ENCODE measurements around the gene FAM180A.
"Not testable (repeated sequence)": the region's sequence is repeated elsewhere in the genome, so short reads cannot be mapped to it uniquely, and the experiment has no call there.

Gene FAM180A

DNA sequence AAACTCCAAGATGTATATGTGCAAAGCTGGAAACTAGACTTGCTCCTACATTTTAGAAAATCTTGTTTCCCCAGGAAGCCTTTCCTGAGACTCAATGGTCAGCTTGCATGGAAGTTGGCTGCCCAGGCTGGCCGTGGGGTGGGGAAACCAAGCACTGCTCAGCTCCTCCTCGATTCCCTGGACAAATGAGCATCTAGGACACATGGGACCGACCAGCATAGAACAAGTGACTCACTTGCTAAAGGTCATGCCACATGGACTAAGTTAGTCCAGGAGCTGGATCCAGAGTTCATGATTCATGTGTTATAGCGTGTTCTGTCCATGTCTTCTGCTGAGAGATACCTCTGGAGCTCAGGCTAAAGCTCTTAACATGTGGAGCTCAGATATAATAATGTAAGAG, 6.2 kb downstream of the FAM180A start:
- DNase-seq (ENCODE audit: low read depth in 2 of 3, low spot score in 2 of 3) = no peak

DNA sequence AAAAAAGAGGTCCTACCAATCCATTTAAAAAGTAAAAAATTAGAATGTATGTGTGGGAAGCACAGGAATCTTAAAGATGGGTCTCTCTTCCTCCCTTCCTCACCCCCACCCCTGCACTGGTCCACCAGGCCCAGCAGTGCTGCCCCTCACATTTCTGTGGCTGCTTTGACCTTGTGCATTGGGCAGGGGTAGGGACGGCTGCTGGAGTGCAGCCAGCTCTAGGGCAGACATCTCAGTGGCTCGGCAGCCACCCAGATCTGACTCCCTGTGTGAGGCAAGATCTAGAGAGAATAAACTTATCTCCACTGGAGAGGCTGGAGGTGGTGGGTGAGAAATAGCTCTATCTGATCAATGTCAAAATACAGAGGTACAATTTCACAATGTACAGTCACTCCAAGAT, 6.7 kb downstream of the FAM180A start:
- no peak for DNase-seq (ENCODE audit: low read depth in 2 of 3, low spot score in 2 of 3)

DNA sequence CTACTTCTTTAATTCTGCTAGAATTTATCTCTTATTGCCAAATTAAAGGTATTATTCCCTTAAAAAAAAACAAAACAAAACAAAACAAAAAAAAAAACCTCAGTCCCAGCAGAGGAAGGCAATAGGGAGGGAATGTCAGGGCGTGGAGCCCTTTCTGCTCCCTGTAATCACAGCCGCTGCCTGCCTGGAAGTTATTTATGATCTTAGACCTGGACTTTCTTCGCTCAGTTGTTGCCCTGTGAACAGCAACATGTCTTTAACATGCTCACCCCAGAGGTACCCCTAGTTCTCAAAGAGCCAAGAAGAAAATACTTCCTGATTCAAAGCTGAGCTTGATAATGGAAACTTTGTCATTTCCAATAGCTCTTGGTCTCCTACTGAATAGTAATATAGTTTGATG, 7.7 kb downstream of the FAM180A start:
- DNase-seq (ENCODE audit: low read depth in 2 of 3, low spot score in 2 of 3) = no peak

DNA sequence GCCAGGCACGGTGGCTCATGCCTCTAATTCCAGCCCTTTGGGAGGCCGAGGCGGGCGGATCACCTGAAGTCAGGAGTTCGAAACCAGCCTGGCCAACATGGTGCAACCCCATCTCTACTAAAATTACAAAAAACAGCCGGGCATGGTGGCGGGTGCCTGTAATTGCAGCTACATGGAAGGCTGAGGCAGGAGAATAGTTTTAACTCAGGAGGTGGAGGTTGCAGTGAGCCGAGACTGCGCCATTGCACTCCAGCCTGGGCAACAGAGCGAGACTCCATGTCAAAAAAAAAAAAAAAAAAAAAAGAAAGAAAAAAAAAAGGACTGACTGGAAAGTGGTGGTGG, 11.3 kb downstream of the FAM180A start:
- not testable (repeated sequence) for DNase-seq (ENCODE audit: low read depth in 2 of 3, low spot score in 2 of 3)

DNA sequence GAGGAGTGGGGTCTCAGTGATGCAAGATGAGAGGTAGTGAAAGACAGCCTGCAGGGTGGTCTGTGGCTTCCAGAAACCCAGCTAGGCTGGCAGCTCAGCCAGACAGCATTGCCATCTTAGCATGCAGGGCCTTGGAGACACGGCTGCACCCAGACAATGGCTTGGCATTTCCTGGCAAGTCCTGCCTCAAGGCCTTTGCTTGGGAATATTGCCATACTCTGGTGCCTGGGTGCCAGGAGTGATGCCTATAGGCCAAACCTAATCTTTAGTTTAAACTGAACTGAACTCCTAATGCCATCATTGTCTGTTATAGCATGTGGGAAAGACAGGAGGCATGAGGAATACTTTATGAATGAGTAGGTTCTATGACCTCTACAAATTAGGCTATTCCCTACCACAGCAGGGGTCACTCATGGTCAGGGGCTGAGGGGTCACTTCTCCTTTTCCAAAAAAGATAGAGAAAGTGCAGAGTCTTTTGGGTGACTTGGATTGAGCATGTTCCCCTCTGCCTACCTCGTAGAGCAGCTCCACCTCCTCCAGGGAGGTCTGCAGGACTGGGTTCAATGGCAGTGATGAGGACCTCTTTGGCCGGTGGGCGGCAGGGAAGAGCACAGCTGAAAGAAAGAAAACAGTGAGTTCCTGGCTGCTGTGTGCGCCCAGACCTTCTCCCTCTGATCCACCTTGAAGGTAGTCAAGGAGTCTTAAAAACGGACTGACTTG, 11.9 kb downstream of the FAM180A start:
- DNase-seq (ENCODE audit: low read depth in 2 of 3, low spot score in 2 of 3) = no peak

DNA sequence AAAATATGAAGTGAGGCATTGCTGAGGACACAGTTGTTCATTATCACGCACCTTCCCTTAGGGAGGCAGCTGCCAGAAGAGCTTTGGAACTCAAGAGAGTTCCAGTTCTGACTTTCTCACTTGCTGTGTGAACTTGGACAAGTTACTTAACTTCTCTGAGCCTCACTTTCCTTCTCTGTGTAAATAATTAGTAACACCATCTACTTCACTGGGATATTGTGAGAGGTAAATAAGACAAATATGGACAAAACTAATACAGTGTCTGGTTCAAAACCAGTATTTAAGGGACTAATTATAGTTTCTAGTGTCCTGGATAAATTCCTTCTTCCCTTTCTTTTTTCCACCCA, 14.3 kb downstream of the FAM180A start:
- no peak for DNase-seq (ENCODE audit: low read depth in 2 of 3, low spot score in 2 of 3)

DNA sequence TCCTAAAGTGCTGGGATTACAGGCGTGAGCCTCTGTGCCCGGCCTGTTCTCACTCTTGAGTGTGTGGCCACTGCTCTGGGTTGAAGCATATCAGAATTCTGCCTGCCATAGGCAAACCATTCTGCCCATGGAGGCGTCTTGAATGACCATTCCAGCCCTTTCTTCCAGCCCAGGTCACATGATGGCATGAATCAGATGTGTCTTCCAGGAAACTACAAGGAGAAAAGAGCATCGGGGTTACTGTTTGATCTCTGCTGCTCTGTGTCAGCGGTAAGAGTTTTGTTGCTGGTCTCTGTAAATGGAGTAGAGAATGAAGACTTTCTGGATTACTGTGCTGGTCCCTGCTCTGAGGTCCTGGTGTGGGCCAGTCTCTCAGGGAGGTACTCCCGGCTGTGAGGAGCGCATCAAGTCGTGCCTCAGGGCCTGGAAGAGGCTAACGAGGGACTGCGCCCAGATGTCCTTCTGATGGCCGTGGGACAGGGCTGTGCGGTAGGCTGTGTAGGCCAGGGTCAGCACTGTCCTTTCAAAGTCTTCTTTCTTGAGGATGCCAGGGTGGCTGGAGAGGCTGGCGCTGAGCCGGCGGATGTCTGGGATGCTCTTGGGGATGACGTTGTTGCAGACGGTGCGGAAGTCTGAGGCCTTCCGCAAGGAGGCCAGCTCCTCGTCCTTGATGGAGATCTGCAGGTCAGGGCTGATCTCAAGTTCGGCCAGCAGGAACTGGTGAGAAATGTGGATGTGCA, 14.8 kb downstream of the FAM180A start:
- no peak for DNase-seq (ENCODE audit: low read depth in 2 of 3, low spot score in 2 of 3)

DNA sequence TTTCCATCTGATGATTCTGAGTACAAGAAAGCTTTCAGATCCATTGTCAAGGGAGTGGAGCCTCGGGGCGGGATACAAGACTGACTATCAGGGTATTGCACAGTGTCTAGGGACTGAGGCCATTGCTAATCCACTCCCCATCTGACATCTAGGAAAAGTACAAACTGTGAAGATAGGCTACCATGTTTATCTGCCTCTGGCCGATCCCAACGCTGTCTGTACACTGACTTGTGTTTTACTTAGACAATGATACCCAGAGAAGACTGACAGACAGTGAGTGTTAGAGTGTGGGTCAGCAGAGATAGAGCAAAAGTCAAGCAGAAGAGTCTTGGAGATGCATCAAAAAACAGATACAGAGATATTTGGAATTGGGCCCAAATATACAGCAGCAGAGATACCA, 17.5 kb downstream of the FAM180A start:
- no peak for DNase-seq (ENCODE audit: low read depth in 2 of 3, low spot score in 2 of 3)

DNA sequence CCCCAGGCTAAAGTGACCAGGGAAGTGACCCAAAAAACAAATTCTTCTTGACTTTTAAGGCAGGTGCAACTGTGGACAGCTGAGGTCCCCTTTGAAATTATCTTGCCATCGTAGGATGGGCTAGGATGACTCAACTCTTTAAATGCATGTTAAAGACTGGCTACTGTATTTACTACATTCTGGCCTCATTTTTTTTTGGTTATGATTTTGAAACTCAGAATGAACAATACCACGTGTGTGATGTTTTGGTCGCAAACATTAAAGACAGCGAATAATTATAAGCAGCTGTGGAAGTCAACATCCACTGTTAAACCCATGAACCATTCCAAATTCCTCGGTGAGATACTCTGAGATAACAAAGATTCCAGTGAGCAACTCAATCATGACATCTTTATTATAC, 19.4 kb downstream of the FAM180A start:
- no peak for DNase-seq (ENCODE audit: low read depth in 2 of 3, low spot score in 2 of 3)

DNA sequence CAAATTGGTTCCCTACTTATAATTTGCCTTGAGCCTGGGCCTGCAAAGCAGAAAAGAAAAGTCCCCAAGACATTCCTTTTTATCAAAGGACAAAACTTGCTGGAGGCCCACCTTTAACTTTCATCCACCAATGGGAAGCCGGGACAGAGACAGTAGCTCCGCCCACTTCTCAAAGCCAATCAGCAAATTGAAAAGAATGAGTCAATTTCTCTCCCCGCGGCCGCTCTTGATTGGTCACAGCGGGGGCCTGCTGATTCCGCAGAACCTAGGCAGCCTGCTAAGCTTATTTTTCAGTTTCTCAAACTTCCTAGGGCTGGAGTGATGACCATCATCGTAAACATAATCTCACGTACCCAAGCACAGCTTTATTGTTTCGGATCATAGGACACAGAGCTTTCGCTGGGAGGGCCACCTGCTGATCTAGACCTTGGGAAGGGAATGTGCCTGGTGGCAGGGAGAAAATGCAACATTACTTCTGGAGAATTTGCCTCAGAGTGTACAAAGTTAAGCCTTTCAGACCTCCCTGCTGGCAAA, 20.4 kb downstream of the FAM180A start, which contains the start of gene SLC13A4:
Gene SLC13A4, minus strand, starts transcription at position 51 of the 534 bp plus-strand sequence. CDS start 690 bp downstream, outside the sequence.
- DNase-seq (ENCODE audit: low read depth in 2 of 3, low spot score in 2 of 3) = no peak

DNA sequence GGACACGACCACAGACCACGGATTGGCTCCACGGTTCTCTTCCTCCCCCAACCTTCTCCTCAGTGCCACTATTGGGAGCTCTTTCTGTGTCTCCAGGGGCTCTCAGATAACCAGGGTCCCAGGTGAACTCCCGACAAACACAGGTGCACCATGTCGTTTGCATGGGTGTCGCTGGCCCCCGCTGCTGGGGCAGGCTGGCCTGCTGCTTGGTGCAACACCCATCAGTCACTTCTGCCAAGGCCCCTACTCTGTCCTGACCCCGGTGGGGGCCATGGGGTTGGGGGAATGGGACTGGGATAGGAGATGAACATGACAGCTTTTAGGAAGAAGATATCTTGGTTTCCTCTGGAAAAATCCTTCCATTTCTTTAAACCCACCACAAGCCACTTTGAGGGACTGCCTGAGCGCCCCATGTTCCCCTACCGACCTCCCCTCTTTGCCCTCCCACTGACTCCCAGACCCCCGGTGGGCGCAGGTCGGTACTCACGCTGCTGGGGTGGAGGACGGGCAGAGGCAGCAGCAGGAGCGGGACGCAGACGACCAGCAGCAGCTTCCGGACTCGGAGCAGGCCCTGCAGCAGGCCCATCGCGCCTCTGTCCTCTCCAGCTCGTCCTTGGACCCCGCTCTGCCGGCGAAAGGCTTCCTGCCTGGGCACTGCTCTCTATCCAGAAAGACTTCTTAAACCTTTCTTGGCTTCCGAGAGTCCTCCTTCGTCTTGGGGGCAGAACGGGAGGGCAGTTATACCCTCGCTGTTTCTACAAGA, 21.5 kb downstream of the FAM180A start:
- DNase-seq (ENCODE audit: low read depth in 2 of 3, low spot score in 2 of 3) = no peak

DNA sequence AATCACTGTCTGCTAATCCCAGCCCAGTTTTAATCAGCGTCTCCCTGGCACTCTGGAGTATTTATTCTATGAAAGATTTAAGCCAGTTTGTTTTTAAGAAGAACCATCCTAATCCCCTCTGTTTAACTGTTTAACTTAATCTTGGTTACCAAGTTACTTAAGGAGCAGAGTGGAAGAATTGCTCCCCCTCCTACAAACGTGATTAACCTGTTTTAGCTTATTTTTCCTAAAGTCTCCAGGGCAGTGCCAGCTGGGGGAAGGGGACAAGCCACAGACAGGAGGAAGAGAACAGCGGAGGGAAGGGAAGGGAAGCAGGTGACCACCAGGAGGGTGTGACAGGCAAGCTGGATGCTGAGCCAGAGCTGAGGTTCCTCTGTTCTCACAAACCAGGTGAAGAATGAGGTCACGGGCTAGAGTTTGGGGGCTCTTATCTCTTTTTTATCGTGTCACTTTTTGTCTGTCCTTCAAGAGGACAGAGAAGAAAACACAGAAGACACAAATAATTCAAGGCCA, 22.3 kb downstream of the FAM180A start:
- DNase-seq (ENCODE audit: low read depth in 2 of 3, low spot score in 2 of 3) = no peak

DNA sequence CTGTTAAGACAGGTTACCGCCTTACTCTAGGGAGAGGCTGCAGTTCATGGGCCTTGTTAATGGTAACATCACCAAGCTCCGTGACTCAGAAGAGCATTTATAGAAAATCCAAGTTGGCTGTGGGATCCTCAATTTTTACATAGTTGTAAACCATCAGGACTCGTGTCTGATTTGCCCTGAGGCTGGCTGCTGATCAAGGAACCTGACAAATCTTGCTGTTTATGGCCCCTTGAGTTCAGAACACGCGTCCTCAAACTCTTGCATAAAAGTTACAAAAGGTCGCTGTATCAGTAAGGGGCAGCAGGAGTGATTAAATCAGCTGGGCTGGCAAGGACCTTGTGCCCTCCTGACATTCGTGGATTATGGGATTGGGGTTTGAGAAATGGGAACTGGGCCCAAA, 25.2 kb downstream of the FAM180A start:
- no peak for DNase-seq (ENCODE audit: low read depth in 2 of 3, low spot score in 2 of 3)

DNA sequence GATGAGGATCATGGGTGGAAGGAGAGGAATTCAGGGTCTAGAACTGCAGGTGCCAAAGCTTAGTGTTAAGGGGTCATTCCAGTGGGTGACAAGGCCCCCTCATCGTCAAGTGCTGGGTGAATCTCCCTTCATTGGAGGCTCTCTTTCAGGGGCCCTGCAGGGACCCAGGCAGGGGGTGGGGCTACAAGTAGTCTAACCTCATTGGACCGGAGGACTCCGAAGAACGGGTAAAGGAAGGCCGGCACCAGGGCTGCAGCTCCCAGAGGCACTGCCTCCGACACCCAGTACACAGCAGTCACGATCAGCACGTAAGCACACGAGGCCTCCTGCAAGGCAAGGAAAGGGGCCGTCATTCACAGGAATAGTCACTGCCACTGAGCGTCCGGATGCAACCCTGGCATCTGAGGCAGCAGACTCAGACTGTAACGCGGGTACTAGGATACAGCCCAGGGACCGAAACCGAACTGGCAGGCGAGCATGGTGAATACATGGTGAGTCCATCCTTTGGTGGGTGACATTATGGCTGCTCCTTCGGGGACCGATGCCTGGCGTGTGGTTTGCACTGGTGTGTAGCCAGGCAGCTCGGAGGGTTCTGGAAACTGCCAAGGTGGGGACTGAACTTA, 27.3 kb downstream of the FAM180A start:
- DNase-seq (ENCODE audit: low read depth in 2 of 3, low spot score in 2 of 3) = no peak

DNA sequence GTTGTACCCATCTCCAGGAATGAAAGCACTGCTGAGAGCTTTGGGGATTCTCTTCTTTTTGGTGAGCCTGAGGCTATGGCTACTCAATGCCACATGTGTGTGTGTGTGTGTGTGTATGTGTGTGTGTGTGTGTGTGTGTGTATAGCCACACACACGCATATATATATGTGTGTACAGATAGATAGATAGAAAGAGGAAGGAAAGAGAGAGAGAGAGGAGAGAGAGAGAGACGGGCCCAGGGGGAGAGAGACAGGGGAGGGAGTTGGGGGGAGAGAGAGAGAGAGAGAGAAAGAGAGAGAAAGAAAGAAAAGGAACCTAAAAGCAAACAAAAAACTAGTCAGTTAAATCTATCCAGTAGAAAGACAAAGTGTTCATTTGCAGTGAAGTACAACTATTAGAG, 28.9 kb downstream of the FAM180A start:
- DNase-seq (ENCODE audit: low read depth in 2 of 3, low spot score in 2 of 3) = no peak

DNA sequence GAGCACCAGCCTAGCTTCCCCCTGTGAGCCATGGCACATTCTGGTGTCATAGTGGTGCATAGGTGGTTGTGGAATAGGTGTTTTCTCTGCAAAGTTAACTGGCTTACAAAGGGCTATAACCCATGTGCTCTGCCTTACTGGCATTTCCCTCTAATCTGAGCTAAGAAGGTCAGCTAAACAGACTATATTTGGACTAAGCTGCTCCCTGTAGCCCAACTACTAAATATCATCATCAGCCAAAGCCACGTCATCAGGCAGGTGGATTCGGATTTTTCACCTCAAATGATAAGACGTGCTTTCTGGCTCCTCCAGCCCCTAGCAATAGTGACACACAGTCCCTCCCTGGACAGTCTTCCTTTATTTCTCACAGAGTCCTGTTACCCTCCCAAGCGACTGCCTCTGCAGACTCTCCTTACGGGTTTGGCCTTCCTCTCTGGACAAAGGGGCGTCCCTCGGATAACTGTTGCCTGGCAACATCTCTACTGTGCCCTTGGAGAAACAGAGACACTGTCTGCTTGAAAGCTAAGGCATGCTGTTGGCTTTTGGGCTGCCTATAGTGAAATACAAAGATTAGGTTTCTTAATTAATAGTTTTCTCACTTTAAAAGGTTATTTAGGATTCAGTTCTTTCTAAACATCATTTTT, 29.7 kb downstream of the FAM180A start:
- no peak for DNase-seq (ENCODE audit: low read depth in 2 of 3, low spot score in 2 of 3)

DNA sequence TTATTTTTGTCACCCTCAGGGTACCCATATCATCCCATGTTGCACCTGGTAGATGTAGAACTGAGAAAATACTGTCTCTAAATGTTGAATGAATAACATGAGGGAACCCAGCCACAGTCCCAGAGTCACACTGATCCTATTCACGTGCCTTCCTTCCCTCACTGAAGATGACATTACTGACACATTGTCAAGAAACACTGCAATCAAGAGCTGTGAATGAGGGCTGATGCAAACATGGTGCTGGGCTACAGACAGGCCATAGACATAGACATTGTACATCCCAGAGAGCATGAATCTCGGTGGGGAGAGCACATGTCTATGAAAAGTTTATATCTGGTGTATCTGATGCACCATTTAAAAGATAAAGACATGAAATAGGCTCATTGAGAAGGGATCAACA, 30.4 kb downstream of the FAM180A start:
- DNase-seq (ENCODE audit: low read depth in 2 of 3, low spot score in 2 of 3) = no peak

DNA sequence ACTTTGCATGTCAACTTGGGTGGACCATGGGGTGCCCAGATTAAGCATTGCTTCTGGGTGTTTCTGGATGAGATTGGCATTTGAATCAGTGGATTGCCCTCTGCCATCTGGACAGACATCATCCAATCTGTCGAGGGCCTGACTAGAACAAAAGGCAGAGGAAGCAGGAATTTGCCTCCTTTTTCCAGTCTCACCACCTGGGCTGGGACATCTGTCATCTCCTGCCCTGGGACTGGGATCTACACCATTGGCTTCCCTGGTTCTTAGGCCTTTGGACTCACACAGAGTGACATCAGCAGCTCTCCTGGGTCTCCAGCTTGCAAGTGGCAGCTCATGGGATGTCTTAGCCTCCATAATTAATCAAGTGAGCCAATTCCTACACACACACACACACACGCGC, 30.9 kb downstream of the FAM180A start:
- no peak for DNase-seq (ENCODE audit: low read depth in 2 of 3, low spot score in 2 of 3)

DNA sequence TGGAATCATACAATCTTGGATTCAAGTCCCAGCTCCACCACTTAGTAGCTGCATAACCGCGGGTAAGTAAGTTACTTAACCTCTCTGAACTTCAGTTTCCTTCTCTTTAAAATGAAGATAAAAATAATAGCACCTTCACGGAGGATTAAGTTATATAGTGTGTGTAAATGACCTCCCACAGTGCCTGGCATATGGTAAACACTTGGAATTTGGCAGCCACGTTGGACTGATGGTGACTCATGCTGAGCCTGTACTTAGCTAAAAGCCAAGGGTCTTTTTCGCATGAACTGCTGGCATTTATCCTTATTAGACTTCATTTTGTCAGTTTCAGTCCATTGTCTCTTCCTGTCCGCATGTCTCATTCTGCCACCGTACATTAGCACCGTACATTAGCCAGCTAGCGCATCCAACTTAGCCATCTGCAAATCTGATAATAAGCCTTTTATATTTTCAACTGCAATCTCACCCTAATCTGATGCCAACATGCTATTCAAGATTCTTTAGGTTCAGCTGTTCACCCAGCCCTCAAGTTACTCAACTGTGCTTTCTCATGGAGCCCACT, 31.9 kb downstream of the FAM180A start:
- no peak for DNase-seq (ENCODE audit: low read depth in 2 of 3, low spot score in 2 of 3)

DNA sequence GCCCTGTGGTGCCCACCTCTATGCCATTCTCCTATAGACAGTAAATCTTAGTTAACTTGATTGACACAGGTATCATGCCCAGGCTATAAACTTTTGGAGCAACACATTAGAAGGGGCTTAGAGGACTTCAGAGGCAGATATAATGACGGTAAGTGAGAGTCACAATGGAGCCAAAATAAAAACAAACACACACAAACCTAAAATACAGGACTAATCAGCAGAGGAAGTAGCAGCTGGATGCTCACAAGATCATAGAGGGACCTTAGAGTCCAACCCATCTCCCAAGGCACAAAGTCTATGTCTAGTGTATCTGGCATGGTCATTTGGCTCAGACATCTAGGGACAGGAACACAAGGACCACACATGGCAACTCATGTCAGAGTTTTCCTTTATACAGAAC, 32.9 kb downstream of the FAM180A start:
- DNase-seq (ENCODE audit: low read depth in 2 of 3, low spot score in 2 of 3) = no peak
